NCI-H2029 (cell line): Measurements from ENCODE around the gene PRDX2.

Source experiments
- DNase-seq: peaks from one replicate; lab custom pipeline; 2025; lab: John Stamatoyannopoulos, UW

Gene PRDX2

GRCh38 chr19:12752056-12752781 is 49.4 kb downstream of the PRDX2 start:
- no peak for DNase-seq

GRCh38 chr19:12751635-12752034 is 50.0 kb downstream of the PRDX2 start, which contains the start of gene BEST2:
TSS of gene BEST2 (plus strand) at chr19:12751791. CDS start at chr19:12752593, 802 bp downstream.
- DNase-seq, result no peak

- DNase-seq, result no peak
These were observed 50.7 kb downstream of the PRDX2 start for GRCh38 chr19:12750851-12751250.

- no peak for DNase-seq
These were observed 51.6 kb downstream of the PRDX2 start for GRCh38 chr19:12749938-12750521.

GRCh38 chr19:12748489-12748888 is 53.1 kb downstream of the PRDX2 start:
- no peak for DNase-seq
